NCI-H146 treated with DMSO at 0.1 percent for 48 hours (cell line): ENCODE results near the gene NONO.
"Not testable (repeated sequence)": the region's sequence is repeated elsewhere in the genome, so short reads cannot be mapped to it uniquely, and the experiment has no call there.

Source experiments
- DNase-seq: peaks from one replicate; lab custom pipeline; 2025; ENCODE audit not compliant: unreplicated experiment; lab: John Stamatoyannopoulos, UW

Gene NONO, protein sequence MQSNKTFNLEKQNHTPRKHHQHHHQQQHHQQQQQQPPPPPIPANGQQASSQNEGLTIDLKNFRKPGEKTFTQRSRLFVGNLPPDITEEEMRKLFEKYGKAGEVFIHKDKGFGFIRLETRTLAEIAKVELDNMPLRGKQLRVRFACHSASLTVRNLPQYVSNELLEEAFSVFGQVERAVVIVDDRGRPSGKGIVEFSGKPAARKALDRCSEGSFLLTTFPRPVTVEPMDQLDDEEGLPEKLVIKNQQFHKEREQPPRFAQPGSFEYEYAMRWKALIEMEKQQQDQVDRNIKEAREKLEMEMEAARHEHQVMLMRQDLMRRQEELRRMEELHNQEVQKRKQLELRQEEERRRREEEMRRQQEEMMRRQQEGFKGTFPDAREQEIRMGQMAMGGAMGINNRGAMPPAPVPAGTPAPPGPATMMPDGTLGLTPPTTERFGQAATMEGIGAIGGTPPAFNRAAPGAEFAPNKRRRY

DNA sequence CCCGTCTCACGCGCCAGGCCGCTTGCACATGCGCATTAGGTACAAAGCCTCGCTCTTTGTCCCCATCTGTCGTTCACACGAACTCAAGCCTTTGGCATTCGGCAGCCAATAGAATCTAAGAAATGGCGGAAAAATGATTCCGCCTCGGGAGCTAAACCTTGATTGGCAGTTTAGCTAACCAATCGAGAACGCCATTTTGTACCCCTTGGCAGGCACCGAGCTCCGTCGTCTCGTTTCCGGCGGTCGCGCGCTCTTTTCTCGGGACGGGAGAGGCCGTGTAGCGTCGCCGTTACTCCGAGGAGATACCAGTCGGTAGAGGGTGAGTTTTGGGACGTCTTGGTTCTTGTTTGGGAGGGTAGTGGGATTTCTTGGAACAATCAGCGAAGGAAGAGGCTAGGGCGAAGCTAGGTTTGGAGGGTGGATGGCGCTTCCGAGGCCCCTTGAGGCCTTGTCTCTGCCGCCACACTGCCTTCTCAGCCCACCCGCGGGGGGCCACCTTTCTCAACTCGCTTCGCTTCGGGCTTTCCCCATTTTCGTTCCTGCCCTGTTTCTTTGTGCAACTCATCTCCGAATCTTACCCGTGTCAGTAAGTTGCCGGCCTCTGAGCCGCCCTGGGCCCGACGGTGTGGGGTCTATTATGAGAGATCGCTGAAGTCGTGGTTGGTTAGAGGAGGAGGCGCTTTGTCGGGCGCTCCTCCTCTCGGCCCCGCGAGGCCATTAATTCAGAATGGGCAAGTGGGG, at the start of gene NONO:
TSS of gene NONO (plus strand) at position 233 of the 741 bp plus-strand sequence. CDS start 7,003 bp downstream, outside the sequence.
- DNase-seq: peak; percentile 94

DNA sequence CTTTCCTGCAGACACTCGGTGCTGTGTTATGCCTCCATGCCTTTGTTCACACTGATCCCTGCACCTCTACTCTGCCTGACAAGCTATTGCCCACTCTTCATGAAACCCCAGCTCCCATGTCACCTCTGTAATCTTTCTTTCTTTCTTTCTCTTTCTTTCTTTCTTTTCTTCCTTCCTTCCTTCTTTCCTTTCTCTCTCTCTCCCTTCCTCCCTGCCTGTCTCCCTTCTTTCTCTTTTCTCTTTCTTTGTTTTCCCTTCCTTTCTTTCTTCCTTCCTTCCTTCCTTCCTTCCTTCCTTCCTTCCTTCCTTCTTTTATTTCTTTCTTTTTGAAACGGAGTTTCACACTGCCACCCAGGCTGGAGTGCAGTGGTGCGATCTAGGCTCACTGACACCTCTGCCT, 48.0 kb upstream of the NONO start:
- no peak for DNase-seq

DNA sequence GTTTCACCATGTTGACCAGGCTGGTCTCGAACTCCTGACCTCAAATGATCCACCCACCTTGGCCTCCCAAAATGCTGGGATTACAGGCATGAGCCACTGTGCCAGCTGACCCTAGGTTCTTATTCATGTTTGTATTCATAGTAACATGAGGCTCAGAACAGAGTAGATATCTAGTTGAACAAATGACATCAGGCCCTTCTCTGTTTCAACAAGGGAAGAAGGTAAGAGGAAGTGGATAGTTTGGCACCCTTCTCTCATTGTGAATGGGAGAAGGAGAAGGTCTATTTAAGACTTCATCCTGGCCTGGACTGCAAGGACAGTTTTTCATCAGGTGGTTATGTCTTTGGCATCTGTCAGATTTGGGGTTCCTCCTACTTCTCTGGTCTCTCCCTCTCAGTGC, 46.6 kb upstream of the NONO start:
- no peak for DNase-seq

DNA sequence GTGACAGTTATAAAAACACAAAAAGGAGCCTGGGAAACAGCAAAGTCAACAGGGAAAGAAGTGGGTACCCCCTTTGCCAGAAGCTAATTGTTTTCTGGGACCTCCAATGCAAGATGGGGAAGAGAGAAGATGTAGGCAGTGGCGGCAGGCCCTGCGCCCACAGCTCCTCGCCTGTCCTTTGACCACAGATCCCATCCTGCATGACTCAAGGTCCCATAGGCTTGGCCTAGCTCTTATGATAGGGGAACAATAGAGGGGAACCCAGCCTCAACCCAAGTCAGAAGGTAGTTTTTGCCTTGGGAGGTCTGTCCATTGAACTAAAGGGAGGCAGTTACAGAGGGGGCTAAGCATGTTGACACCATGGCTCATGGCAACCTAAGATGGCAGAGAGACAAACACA, 43.7 kb upstream of the NONO start:
- no peak for DNase-seq

DNA sequence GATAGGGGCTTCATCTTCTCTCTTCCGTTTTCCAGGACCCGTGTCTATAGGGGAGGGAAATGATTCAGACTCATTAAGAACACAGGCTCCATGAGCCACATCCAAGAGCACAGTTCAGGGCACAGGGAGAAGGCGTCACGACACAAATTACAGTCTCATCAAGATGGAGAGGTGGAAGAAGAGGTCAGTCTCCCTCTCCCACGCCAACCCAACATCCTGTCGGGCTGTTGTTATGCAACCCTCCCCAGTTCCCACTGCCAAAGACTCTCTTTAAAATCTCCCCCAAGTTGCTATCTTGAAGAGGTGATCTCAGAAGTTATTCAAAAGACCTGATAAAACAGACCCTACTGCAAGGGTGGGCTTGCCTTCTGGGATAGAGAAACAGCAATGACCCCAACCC, 42.1 kb upstream of the NONO start:
- DNase-seq: no peak

DNA sequence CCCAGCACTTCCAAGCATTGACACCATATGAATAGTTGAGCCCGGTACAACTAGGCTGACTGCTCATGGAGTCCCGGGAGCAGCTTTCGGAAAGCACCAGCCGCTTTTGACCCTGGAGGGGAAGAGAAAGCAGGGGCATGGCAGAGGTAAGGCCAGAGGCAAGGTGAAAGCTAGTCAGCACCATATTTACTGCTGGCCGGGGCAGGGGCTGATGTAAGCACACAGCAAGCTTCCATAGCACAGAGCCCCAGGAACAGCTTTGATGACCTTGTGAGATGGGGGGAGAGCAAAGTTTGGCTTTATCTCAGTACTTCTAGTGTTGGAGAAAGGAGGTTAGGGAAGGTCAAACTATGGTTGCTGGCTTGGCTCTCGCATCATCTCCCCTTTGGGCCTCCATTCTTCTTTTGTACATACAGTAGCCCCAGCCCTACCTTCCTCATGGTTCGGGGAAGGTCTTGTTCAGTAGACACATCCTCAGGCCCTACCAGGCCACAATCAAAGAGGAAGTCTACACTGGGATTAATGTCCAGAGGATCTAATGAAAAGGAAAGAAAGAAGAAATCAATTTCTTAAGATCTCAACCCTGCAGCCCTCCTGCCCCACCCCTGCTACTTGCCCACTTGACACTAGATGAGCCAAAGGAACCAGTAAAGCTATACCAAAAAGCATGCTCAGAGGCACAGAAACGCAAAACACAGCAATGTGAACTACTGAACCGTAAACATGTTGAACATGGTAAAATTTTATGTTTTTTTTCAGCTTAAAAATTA, 38.9 kb upstream of the NONO start:
- no peak for DNase-seq

DNA sequence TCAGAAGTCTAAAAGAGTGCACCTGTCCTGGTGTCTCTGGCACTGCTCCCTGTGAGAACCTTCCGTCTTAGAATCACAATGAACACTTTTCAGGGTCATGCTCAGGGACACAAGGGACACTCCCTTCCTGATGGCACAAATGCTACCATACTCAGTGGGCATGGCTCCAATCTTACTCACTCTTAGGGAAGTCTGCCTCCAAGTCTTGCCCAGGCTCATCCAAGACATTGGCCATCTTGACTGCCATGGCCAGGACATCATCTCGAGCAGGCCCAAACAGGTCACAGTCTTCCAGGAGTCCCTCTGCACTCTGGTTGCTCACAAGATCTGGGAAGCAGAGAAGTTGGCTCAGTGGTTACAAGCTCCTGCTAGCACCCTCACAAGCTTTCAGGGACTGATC, 38.3 kb upstream of the NONO start:
- DNase-seq: no peak

DNA sequence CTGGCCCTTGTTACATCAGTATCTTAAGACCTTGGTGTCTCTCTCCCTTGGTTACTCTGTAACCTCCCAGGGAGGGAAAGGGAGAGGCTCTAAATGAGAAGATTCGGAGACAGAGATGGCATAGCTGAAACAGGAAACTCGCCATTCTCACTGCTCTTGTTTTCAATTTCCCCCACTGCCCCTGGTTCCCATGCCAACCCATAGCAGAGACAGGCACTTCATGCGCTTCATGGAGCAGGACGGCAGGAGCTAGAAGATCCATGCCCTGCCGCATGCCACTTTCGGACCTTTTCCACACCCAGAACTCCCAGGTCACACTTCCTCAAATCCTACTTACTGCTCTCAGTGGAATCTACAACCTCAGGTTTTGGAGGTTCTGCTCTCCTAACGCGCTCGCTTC, 32.6 kb upstream of the NONO start:
- no peak for DNase-seq

DNA sequence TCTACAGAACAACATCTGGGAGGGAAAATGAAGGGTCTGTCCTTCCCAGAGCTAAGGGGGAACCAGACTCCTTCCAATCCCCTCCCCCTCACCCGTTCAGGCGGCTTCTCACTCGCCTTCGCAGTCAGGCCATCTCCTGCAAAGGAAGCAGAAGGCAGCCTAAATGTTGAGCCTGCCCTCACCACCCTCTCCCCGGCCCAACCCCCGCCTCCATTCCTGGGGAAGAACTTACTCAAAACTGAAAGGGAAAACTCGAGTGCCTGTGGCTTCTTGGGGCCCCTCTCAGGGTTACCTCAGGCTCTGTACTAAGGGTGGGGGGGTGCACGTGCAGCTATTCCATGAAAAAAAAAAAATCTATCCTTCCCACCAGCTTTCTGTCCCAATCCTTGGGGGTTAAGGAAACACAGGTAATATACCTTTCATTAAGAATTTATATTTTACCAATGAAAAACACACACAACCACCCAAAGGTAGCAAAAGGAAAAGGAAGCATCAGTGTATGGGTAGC, 31.9 kb upstream of the NONO start:
- no peak for DNase-seq

DNA sequence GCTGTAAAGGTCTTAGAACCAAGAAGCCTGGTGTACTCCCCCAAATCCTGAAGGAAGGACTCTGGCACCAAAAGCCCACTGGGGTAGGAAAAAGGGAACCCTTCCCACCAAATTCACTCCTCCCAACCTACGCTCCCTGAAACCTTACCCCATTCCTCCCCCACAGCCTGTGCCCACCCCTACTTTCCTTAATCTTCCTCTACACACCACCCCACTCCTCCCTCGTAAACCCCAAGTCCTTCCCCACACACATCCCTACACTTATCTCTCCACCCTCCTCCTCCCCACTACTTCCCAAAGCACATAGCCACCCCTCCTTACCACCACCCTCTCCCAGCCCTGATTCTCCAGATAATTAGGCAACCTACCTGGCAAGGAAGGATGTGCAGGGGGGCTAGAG, 31.2 kb upstream of the NONO start:
- DNase-seq: no peak

DNA sequence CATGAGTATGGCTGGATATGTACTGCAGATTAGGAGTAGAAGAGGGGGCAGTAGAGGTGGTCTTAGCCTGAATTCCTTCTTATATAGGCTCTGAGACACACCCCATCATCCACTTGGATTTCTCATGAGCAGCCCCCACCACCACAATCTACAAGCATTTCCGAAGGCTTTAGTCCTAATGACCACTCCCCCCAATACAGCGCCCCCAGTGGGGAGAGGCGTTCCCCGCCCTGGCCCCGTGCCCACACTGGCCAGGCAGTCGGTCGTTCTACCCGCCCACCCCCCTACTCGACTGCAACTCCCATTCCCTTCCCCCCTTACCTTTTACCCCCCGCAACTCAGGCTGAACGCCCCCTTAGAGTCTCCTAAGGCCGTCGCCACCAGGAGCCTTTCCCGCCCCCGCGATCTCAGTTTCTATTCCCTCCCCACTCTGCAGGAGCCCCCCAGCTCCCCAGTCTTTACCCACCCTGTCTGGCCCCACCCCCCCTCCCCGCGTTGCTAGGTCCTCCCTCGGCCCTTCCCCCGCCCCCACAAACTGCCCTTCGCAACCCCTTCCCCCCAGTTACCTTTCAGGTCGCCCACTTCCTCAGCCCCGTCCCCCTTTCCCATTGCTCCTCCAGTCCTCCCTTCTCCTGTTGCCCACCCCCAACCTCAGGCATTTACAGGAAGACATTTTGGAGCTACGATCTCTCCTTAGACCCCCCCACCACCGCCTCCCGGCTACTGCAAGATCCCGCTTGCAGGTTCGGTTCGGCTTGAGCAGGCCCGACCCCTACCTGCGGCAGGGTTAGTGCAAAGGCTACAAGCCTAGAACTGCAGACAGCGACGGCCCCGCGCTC, 30.0 kb upstream of the NONO start:
- DNase-seq: no peak

DNA sequence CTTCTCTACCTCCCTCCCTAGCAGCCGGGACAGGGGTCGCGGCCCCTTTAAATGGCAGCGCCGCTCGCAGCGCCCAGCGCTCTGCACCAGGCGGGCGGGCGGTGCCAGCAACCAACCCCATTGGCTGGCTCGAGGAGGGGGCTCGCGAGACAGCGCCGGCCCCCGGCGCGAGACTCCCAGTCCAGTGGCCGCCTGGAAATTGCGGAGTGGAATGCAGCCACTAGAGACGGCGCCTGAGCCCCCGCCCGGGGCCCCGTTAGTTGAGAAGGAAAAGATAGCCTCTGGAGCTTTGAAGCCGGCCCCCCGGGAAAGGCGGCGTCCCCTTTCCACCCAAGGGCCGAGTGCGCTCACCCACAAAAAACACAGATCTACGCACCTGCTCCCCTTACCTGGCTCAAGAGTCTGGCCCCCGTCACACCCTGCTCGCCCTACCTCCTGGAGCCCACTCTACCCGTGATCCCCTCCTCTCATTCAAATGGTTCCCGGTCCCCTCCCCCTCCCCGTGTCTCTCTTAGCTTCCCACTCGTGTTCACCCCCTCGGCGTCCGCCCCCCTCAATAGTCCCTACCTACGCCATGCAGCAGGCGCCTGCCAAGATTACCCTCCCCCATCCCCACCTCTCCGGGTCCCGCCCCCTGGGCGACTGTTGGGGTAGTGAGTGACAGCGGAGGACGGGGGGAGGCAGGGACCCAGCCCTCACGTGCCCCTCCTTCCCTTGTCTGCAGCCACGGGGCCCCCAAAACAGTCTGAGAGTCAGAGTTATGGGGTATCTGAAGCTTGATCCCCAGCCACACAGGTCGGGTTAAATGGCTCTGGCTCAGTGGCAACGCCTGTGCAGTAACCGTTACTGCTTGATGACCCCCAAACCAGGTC, 29.1 kb upstream of the NONO start, which contains the start of gene ZMYM3:
TSS of gene ZMYM3 (minus strand) at position 49 of the 872 bp plus-strand sequence. CDS start 885 bp downstream, outside the sequence.
- DNase-seq: peak; percentile 66

DNA sequence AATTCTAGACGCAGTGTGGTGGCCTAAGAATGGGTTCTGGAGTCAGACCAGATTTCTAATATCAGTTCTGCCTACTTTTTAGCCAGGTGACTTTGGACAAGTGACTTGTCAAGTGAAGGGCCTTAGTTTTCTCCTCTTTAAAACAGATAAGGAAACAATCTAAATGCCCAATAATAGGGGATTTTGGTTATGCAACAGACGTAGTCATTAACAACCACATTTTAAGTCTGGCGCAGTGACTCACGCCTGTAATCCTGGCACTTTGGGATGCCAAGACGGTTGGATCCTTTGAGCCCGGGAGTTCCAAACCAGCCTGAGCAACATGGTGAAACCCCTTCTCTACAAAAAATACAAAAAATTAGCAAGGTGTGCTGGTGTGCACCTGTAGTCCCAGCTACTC, 27.4 kb upstream of the NONO start:
- no peak for DNase-seq

DNA sequence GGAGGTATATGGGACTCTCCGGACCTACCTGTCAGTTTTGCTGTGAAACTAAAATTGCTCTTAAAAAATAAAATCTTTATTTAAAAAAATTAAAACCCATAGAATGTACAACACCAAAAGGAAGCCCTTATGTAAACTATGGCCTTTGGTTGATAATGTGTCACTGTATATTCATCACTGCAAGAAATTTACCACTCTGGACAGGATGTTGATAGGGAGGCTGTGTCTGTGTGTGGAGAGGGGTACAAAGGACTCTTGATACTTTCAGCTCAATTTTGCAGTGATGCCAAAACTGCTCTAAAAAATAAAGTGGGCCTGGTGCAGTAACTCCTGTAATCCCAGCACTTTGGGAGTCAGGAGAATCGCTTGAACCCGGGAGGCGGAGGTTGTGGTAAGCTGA, 26.6 kb upstream of the NONO start:
- DNase-seq: no peak

DNA sequence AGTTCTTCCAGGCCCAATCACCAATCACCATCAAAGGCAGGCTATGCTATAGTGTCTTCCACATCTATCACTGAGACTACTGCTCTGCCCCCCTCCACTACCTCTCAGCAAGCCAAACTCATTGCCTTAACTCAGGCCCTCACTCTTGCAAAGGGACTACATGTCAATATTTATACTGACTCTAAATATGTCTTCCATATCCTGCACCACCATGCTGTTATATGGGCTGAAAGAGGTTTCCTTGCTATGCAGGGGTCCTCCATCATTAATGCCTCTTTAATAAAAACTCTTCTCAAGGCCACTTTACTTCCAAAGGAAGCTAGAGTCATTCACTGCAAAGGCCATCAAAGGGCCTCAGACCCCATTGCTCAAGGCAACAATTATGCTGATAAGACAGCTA, 14.8 kb upstream of the NONO start:
- DNase-seq: not testable (repeated sequence)

DNA sequence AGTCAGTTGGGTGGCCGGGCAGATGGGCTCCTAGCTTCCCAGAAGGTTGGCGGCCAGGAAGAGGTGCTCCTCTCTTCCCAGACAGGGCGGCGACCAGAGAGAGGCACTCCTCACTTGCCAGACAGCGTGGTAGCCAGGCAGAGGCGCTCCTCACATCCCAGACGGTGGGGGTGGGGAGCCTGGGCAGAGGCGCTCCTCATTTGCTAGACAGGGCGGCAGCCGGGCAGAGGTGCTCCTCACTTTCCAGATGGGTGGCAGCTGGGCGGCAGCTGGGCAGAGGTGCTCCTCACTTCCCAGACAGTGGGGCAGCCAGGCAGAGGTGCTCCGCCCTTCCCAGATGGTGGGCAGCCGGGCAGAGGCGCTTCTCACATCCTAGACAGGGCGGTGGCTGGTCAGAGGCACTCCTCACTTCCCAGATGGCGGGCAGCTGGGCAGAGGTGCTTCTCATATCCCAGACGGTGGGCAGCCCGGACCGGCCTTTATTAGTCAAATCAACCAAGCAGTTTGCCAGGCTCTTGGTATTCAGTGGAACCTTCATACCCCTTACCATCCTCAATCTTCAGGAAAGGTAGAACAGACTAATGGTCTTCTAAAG, 13.5 kb upstream of the NONO start:
- no peak for DNase-seq

DNA sequence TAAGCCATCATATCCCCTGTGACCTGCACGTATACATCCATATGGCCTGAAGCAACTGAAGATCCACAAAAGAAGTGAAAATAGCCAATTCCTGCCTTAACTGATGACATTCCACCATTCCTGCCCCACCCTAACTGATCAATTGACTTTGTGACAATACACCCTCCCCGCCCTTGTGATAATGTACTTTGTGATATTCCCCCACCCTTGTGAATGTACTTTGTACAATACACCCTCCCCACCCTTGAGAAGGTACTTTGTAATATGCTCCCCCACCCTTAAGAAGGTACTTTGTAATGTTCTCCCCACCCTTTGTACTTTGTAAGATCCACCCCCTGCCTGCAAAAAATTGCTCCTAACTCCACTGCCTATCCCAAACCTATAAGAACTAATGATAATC, 11.1 kb upstream of the NONO start:
- not testable (repeated sequence) for DNase-seq

DNA sequence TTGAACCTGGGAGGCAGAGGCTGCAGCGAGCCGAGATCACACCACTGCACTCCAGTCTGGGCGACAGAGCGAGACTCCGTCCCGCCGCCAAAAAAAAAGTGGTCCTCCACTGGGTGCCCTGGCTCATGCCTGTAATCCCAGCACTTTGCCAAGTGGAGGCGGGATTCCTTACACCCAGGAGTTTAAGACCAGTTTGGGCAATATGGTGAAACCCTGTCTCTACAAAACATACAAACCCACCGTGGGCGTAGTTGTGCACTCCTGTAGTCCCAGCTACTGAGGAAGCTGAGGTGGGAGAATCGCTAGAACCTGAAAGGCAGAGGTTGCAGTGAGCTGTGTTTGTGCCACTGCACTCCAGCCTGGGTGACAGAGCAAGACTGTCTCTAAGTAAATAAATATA, 2.1 kb upstream of the NONO start:
- DNase-seq: not testable (repeated sequence)
